Suprapubic skin (tissue), 4 donors: ENCODE measurements around the gene AGER.
"Not testable (repeated sequence)": the region's sequence is repeated elsewhere in the genome, so short reads cannot be mapped to it uniquely, and the experiment has no call there.

Experiments
- CTCF ChIP-seq, 2 donors: fragments of 200-600 bp in 1 of 2; fragments of 450-650 bp in 1 of 2; sonication (generic) in 1 of 2; IDR thresholded peaks; one replicate each; pipeline ENCODE4 v1.5.1; 2016 to 2019; ENCODE audit warnings: antibody characterized with exemption in 2 of 2, mild to moderate bottlenecking in 1 of 2, moderate library complexity in 1 of 2
- EP300 ChIP-seq: sonication (generic); formaldehyde crosslinking; IDR thresholded peaks from one replicate; pipeline ENCODE4 v1.6.1; 2017; ENCODE audit warnings: antibody characterized with exemption
- POLR2AphosphoS5 ChIP-seq, 3 donors: sonication (generic); formaldehyde crosslinking; IDR thresholded peaks; one replicate each; pipeline ENCODE4 v1.6.1; 2017; ENCODE audit warnings: antibody characterized with exemption in 3 of 3

GRCh38 chr6:32144238-32144637 is 39.8 kb downstream of the AGER start:
- TF ChIP-seq CTCF (IDR thresholded peaks at IDR 0.05); POLR2AphosphoS5 (IDR thresholded peaks at IDR 0.05); EP300: not testable (repeated sequence)
